ENCODE measurements around the gene CFAP141.

DNA sequence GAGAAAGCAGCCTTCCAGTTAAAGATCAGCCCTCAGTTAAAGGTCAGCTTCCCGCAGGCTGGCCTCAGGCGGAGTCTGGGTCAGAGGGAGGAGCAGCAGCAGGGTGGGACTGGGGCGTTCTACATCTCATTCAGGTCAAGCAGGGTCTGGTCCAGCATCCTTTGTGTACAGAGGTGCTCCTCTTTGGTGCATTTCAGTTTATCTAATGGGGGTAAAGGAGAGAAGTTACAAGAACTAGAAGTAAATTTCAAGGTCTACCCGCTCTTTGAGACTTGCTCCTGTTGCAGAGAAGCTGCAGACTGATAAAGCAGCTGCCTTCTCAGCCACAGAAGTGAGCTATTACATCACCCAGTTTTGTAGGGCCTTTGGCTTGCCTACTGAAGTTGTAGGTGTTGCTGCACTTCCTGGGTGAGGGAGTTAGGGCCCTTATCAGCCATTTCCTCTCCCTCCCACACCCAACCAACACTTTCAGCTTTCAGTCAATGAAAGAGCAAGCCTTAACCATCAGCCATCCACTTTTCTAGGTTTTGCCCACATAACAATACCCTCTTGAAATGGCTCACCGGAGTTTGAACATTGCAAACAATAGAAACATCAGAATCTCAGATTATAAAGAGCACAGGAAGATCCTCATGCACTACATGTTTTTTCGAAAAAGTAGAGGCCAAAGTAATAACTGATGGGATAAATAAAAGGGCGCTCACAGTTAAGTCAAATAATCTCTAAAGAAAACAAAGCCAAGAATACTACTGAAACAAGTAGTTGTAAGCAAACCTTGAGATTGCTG, 48.4 kb downstream of the CFAP141 start:
- TF ChIP-seq CREB1 (CRISPR knock-in tag; IDR thresholded peaks at IDR 0.05) (no peak), CTCF (IDR thresholded peaks at IDR 0.05) (no peak), SP1 (CRISPR knock-in tag; conservative IDR thresholded peaks at IDR 0.05) (no peak), ATF6 (CRISPR knock-in tag; IDR thresholded peaks at IDR 0.05) (no peak), ETV6 (CRISPR knock-in tag; IDR thresholded peaks at IDR 0.05) (no peak), CBFB (CRISPR knock-in tag; IDR thresholded peaks at IDR 0.05; ENCODE audit: low read depth) (no peak)
- TF ChIP-seq, protein P1, sequence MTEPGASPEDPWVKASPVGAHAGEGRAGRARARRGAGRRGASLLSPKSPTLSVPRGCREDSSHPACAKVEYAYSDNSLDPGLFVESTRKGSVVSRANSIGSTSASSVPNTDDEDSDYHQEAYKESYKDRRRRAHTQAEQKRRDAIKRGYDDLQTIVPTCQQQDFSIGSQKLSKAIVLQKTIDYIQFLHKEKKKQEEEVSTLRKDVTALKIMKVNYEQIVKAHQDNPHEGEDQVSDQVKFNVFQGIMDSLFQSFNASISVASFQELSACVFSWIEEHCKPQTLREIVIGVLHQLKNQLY (CRISPR knock-in tag; IDR thresholded peaks at IDR 0.05) = no peak

Measured in WTC11 (cell line).